ENCODE measurements around the gene CR1L. TPM values are rescaled to one million over a fixed set of nuclear protein-coding genes. Genes with fewer than 3 reads are reported as not detected.
"Not testable (repeated sequence)": the region's sequence is repeated elsewhere in the genome, so short reads cannot be mapped to it uniquely, and the experiment has no call there.

The CR1L gene
- total RNA-seq, 2 donors from 2014 or later = not detected

GRCh38 chr1:207654320-207654719 is 9.4 kb downstream of the CR1L start:
- H3K36me3 ChIP-seq = no peaks in the 10 kb centered on the region
- H3K9me3 ChIP-seq = no peaks in the 10 kb centered on the region
- 47% methylated on average over 2 of the region's 2 CpGs for WGBS
- TF ChIP-seq CTCF (IDR thresholded peaks at IDR 0.05) (peak in 1 of 4 experiments; percentile 5), POLR2A (IDR thresholded peaks at IDR 0.05) (no peak)
- no peak for DNase-seq (ENCODE audit: low spot score)
- no peak overlapping the region for H3K4me3 ChIP-seq
- no peak overlapping the region for H3K27ac ChIP-seq
- no peaks in the 10 kb centered on the region for H3K27me3 ChIP-seq (replicated peaks; ENCODE audit: insufficient read depth)
- no peaks in the 10 kb centered on the region for H3K4me1 ChIP-seq (replicated peaks)
- intact Hi-C loops (cut with DNase I) = no loop called here

- TF ChIP-seq POLR2AphosphoS5 (IDR thresholded peaks at IDR 0.05) (no peak), CTCF (IDR thresholded peaks at IDR 0.05) (no peak), POLR2A (IDR thresholded peaks at IDR 0.05) (no peak)
- H3K4me3 ChIP-seq = no peak overlapping the region
- H3K36me3 ChIP-seq = no peaks in the 10 kb centered on the region
- H3K27ac ChIP-seq = no peak overlapping the region
- no peaks in the 10 kb centered on the region for H3K27me3 ChIP-seq (replicated peaks; ENCODE audit: insufficient read depth)
- no peaks in the 10 kb centered on the region for H3K4me1 ChIP-seq (replicated peaks)
- intact Hi-C loops (cut with DNase I) = no loop called here
- no peak for DNase-seq (ENCODE audit: low spot score)
- 84% methylated on average over 7 of the region's 7 CpGs for WGBS
- no peaks in the 10 kb centered on the region for H3K9me3 ChIP-seq
Observed at GRCh38 chr1:207658408-207658807, 13.5 kb downstream of the CR1L start.

GRCh38 chr1:207658904-207659485 is 14.1 kb downstream of the CR1L start:
- H3K4me3 ChIP-seq = no peak overlapping the region
- 90% methylated on average over 9 of the region's 9 CpGs for WGBS
- no peak overlapping the region for H3K27ac ChIP-seq
- H3K4me1 ChIP-seq (replicated peaks) = no peaks in the 10 kb centered on the region
- no peaks in the 10 kb centered on the region for H3K36me3 ChIP-seq
- H3K9me3 ChIP-seq = no peaks in the 10 kb centered on the region
- intact Hi-C loops (cut with DNase I) = no loop called here
- no peak for DNase-seq (ENCODE audit: low spot score)
- no peak for TF ChIP-seq CTCF (IDR thresholded peaks at IDR 0.05)
- TF ChIP-seq POLR2AphosphoS5 (IDR thresholded peaks at IDR 0.05) = no peak
- no peak for TF ChIP-seq POLR2A (IDR thresholded peaks at IDR 0.05)
- H3K27me3 ChIP-seq (replicated peaks; ENCODE audit: insufficient read depth) = no peaks in the 10 kb centered on the region

GRCh38 chr1:207659545-207660153 is 14.7 kb downstream of the CR1L start:
- Histone ChIP-seq H3K4me1 (replicated peaks) (no peaks in the 10 kb centered on the region), H3K36me3 (no peaks in the 10 kb centered on the region), H3K27ac (no peak overlapping the region), H3K9me3 (no peaks in the 10 kb centered on the region), H3K27me3 (replicated peaks; ENCODE audit: insufficient read depth) (no peaks in the 10 kb centered on the region), H3K4me3 (no peak overlapping the region)
- WGBS = 72% methylated on average over 10 of the region's 10 CpGs
- intact Hi-C loops (cut with DNase I) = no loop called here
- TF ChIP-seq POLR2A (IDR thresholded peaks at IDR 0.05) = no peak
- TF ChIP-seq CTCF (IDR thresholded peaks at IDR 0.05) = no peak
- no peak for TF ChIP-seq POLR2AphosphoS5 (IDR thresholded peaks at IDR 0.05)
- no peak for DNase-seq (ENCODE audit: low spot score)

GRCh38 chr1:207661420-207661819 is 16.5 kb downstream of the CR1L start:
- H3K27ac ChIP-seq; H3K9me3 ChIP-seq; H3K36me3 ChIP-seq; intact Hi-C loops (cut with DNase I); H3K4me3 ChIP-seq; DNase-seq (ENCODE audit: low spot score); H3K4me1 ChIP-seq (replicated peaks); H3K27me3 ChIP-seq (replicated peaks; ENCODE audit: insufficient read depth): not testable (repeated sequence)
- WGBS = 86% methylated on average over 2 of the region's 2 CpGs
